Thoracic aorta (tissue), 2 donors: ENCODE data around the gene METTL13. TPM values are rescaled to one million over a fixed set of nuclear protein-coding genes. Genes with fewer than 3 reads are reported as not detected.
A peak's percentile ranks its signal among the peaks of the same experiment; 100 is the strongest.

Experiments used
- ATAC-seq: fragments of 150-250 bp; one replicate; pipeline ENCODE4 v1.8.0; 2017; ENCODE audit warnings: low read depth; ENCODE audit not compliant: insufficient number of reproducible peaks, low FRiP score
- DNase-seq: peaks from one replicate; pipeline ENCODE4 v3.0.0-alpha.2; 2020; ENCODE audit warnings: low spot score
- H3K27ac ChIP-seq, 2 donors: fragments of 200-600 bp; sonication (generic); 1 replicate in 1 of 2; 2 replicates in 1 of 2; pipeline ENCODE4 v1.5.1; 2016; ENCODE audit warnings: mild to moderate bottlenecking in 2 of 2, moderate library complexity in 2 of 2
- H3K27me3 ChIP-seq: fragments of 200-600 bp; sonication (generic); replicated peaks from 2 replicates; pipeline ENCODE4 v1.6.0; 2016; ENCODE audit warnings: mild to moderate bottlenecking; ENCODE audit not compliant: insufficient read depth
- H3K36me3 ChIP-seq: fragments of 200-600 bp; sonication (generic); one replicate; pipeline ENCODE4 v1.5.1; 2016
- H3K4me1 ChIP-seq, 2 donors: fragments of 200-600 bp; sonication (generic); 1 replicate in 1 of 2; 2 replicates in 1 of 2; pipeline versions ENCODE4 v1.5.1 to v1.6.0; 2016; ENCODE audit warnings: low read depth in 2 of 2, mild to moderate bottlenecking in 1 of 2; ENCODE audit not compliant: control insufficient read depth in 1 of 2
- H3K4me3 ChIP-seq: fragments of 200-600 bp; sonication (generic); 2 replicates; pipeline ENCODE4 v1.5.1; 2016; ENCODE audit warnings: mild to moderate bottlenecking
- H3K9me3 ChIP-seq: fragments of 200-600 bp; sonication (generic); 2 replicates; pipeline ENCODE4 v1.5.1; 2016
- CTCF ChIP-seq: fragments of 200-600 bp; sonication (generic); IDR thresholded peaks from one replicate; pipeline ENCODE4 v1.5.1; 2019; ENCODE audit warnings: antibody characterized with exemption
- total RNA-seq, 2 donors: library from RNA; depleted of rRNA; stranded (reverse); fragments of >200 nt; gene quantifications; one replicate each; pipeline versions ENCODE4 v1.1.0 to v1.2.3, GENCODE V29; 2016

The METTL13 gene
- total RNA-seq, 2 donors from 2014 or later, result 15.7 to 24.8 TPM

GRCh38 chr1:171740356-171740863, 41.0 kb upstream of the METTL13 start:
- Histone ChIP-seq H3K9me3 (no peaks in the 10 kb centered on the region), H3K4me3 (peak overlapping the region; percentile 98), H3K27me3 (no peaks in the 10 kb centered on the region), H3K4me1 (peaks cover 27 to 56% of the 10 kb centered on the region in 2 donors), H3K27ac (peak overlapping the region in 1 of 2 donors; percentile 92), H3K36me3 (peaks cover 12% of the 10 kb centered on the region)
- ATAC-seq (no peak), DNase-seq (no peak)
- no peak for TF ChIP-seq CTCF

GRCh38 chr1:171740987-171741871, 40.2 kb upstream of the METTL13 start:
- TF ChIP-seq CTCF, result no peak
- Histone ChIP-seq H3K36me3 (peaks cover 6% of the 10 kb centered on the region), H3K4me3 (peak overlapping the region; percentile 98), H3K27me3 (no peaks in the 10 kb centered on the region), H3K27ac (peak overlapping the region; percentile 92 to 98), H3K9me3 (no peaks in the 10 kb centered on the region), H3K4me1 (peaks cover 27 to 56% of the 10 kb centered on the region in 2 donors)
- DNase-seq, result no peak
- ATAC-seq, result no peak

- H3K27ac ChIP-seq, result peak within 1 kb of the TSS; percentile 92 to 98
- DNase-seq (peak; percentile 59), ATAC-seq (peak; percentile 73)
- no peak for TF ChIP-seq CTCF
- H3K27me3 ChIP-seq, result no peaks in the 10 kb centered on the region
- no peaks in the 10 kb centered on the region for H3K36me3 ChIP-seq
- H3K4me1 ChIP-seq, result peaks cover 27 to 51% of the 10 kb centered on the region in 2 donors
- no peaks in the 10 kb centered on the region for H3K9me3 ChIP-seq
- peak within 1 kb of the TSS; percentile 98 for H3K4me3 ChIP-seq
These were observed 39.4 kb upstream of the METTL13 start, which contains the start of gene VAMP4 for GRCh38 chr1:171741872-171742576. VAMP4 (minus strand) TSS chr1:171742065; CDS start chr1:171738414, 3,651 bp downstream.

GRCh38 chr1:171742577-171742922, 38.9 kb upstream of the METTL13 start:
- Histone ChIP-seq H3K36me3 (no peaks in the 10 kb centered on the region), H3K27me3 (no peaks in the 10 kb centered on the region), H3K27ac (peak overlapping the region; percentile 92 to 98), H3K4me1 (peaks cover 22 to 46% of the 10 kb centered on the region in 2 donors), H3K4me3 (peak overlapping the region; percentile 98), H3K9me3 (no peaks in the 10 kb centered on the region)
- TF ChIP-seq CTCF, result no peak
- no peak for ATAC-seq
- DNase-seq, result no peak
